Astrocyte of the spinal cord (primary cell): ENCODE results near the gene C11orf98.
"Not testable (repeated sequence)": the region's sequence is repeated elsewhere in the genome, so short reads cannot be mapped to it uniquely, and the experiment has no call there.

Experiments
- DNase-seq: peaks from one replicate; pipeline ENCODE4 v3.0.0; 2011; ENCODE audit warnings: low read depth, low spot score
- H3K4me3 ChIP-seq: 2 replicates; pipeline ENCODE4 v1.5.1; 2011; ENCODE audit warnings: low read depth, mild to moderate bottlenecking, low read length, moderate library complexity
- CTCF ChIP-seq: IDR thresholded peaks from 2 replicates; pipeline ENCODE4 v1.5.1; 2012; ENCODE audit warnings: low read depth, mild to moderate bottlenecking, low read length, inconsistent platforms
- in situ Hi-C: cut with HindIII; loops from 2 replicates; pipeline ENCODE4 v1.10.0; 2017; ENCODE audit warnings: low sequenced_read_pairs

Gene C11orf98

GRCh38 chr11:62708793-62709192, 43.8 kb upstream of the C11orf98 start:
- TF ChIP-seq CTCF, result no peak
- in situ Hi-C loops, result no loop called here
- DNase-seq, result no peak
- H3K4me3 ChIP-seq, result peak overlapping the region; percentile 54

DNA sequence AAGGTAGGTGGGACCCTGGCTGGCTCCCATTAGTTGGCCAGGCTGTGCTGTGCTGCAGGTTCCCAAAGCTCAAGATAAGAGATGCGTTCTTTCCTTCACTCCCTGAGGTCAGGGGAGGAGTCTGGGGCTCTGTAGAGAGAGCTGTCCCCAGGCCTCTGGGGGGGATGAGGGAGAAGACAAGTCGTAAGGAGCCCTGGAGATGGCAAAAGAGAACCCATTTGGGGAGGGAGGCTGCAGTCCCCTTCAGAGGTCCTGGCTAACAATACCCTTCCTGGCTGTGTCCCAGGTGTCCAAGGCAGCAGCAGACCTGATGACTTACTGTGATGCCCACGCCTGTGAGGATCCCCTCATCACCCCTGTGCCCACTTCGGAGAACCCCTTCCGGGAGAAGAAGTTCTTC, 43.4 kb upstream of the C11orf98 start:
- no peak overlapping the region for H3K4me3 ChIP-seq
- no peak for TF ChIP-seq CTCF
- in situ Hi-C loops, result no loop called here
- DNase-seq, result no peak

DNA sequence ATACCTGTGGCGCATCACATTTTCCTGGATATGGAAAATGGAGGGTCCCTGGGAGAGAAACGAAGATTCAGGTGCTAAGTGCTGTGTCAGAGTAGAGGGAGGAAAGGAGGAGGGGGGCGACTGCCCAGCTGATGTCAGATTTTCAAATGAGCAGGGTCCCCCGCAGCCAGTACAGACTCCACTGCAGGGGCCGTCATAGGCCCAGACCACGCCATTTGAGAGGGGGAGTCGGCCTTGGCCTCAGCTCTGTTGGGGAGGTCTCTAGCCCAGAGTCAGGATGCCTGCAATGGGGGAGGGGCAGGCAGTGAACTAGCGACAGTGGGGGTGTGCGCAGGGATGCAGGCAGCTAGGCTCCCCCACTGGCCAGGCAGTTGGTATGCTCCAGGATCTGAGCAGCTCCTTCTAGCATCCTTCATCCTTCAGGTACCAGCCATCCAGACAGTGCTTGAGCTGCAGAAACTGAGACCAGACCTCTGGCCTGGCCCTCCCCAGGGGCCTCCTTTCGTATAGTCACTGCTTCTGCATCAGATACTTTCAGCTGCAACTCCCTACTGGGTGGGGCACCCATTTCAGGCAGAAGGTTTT, 42.4 kb upstream of the C11orf98 start, which contains the start of the genes BSCL2 and GNG3:
Gene BSCL2, minus strand, starts transcription at position 148 of the 585 bp plus-strand sequence. CDS start 229 bp downstream, outside the sequence.
Gene GNG3, plus strand, starts transcription at position 400 of the 585 bp plus-strand sequence. CDS start 620 bp downstream, outside the sequence.
- in situ Hi-C loops, result no loop called here
- no peak for DNase-seq
- H3K4me3 ChIP-seq, result peak within 1 kb of the TSS; percentile 36
- no peak for TF ChIP-seq CTCF

- TF ChIP-seq CTCF, result no peak
- H3K4me3 ChIP-seq, result no peak overlapping the region
- no peak for DNase-seq
- in situ Hi-C loops, result no loop called here
These were observed 41.8 kb upstream of the C11orf98 start for GRCh38 chr11:62706850-62707247.

DNA sequence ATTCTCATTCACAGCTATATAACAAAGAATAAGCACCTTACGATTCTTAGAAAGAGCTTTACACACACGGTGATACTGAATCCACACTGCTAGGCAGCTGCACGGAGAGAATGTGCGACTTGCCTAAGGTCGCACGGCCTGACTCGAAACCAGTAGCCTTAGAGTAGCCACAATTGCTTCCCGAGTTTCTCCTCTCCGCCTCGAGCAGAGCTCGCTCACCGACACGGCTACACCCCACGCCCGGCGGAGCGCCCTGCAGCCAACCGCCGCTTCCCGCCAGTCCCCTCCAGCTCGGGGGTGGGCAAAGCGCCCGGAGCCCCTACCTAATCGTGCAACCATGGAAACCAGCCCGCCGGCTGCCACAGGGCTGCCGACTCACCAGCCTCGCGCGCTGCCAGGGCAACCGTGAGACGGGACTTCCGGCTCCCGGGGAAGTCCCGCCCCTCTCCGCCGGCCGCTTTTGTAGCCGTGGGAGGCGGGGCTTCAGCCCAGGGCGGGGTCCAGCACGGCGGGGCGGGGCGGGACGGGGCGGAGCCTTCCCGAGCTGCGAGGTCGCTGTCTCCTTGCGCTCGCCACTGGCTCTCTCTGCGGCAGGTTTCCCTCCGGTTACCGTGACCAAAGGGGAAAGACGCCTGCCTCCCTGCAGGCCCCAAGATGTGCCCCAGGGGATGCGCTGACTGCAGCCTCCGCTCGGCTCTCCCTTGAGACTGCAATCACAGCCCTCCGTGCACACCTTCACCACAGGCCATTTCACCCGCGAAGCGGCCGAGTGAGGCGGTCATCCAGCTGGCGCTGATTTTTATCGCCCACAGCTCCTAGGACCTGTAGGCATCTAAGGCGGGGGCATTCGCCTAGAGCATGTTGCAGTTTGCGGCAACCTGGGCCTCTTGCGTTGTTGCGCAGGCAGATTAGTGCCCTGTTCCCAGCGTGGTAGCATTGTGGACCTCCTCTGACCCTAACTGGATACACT, 41.2 kb upstream of the C11orf98 start:
- in situ Hi-C loops, result no loop called here
- peak; percentile 97 for DNase-seq
- peak overlapping the region; percentile 71 for H3K4me3 ChIP-seq
- no peak for TF ChIP-seq CTCF

DNA sequence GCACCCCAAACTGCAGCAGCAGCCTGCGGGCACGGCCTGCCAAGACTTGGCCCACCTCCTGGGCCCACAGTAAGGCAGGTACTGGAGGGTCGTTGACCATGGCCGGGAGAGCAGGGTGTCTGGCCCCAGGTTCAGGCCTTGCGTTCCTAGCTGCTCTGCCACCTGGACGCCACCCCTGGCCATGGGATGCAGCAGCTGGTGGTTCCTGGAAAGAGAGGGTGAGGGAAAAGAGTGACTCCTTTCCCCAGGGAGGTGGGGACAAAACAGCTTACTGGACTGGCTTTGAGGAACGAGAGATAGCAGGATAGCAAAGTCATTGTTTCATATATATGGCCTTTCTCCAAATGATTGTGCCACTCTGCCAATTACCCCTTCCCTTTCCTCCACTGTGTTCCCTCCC, 40.4 kb upstream of the C11orf98 start:
- TF ChIP-seq CTCF, result no peak
- no peak for DNase-seq
- in situ Hi-C loops, result no loop called here
- peak overlapping the region; percentile 71 for H3K4me3 ChIP-seq

- H3K4me3 ChIP-seq, in situ Hi-C loops, DNase-seq: not testable (repeated sequence)
These were observed 38.9 kb upstream of the C11orf98 start for GRCh38 chr11:62703921-62704320.
